Lower lobe of right lung (tissue), 2 donors: ENCODE data around the gene EVA1A. TPM values are rescaled to one million over a fixed set of nuclear protein-coding genes. Genes with fewer than 3 reads are reported as not detected.

Experiments
- ATAC-seq, 2 donors: fragments of 200-7000 bp; cut with Tn5 transposase; one replicate each; pipeline ENCODE4 v1.9.1; 2020 to 2022; ENCODE audit warnings: mild to moderate bottlenecking in 2 of 2, moderate library complexity in 2 of 2
- DNase-seq: peaks from one replicate; pipeline ENCODE4 v3.0.0-alpha.2; 2020
- H3K27ac ChIP-seq: fragments of 200-600 bp; one replicate; pipeline ENCODE4 v1.8.0; 2022
- H3K27me3 ChIP-seq: fragments of 200-600 bp; one replicate; pipeline ENCODE4 v1.8.0; 2022; ENCODE audit warnings: low read depth
- H3K36me3 ChIP-seq: fragments of 200-600 bp; one replicate; pipeline ENCODE4 v1.8.0; 2022; ENCODE audit warnings: mild to moderate bottlenecking
- H3K4me1 ChIP-seq: fragments of 200-600 bp; one replicate; pipeline ENCODE4 v1.8.0; 2022
- H3K4me3 ChIP-seq: fragments of 200-600 bp; one replicate; pipeline ENCODE4 v1.8.0; 2022; ENCODE audit warnings: mild to moderate bottlenecking
- H3K9me3 ChIP-seq: fragments of 200-600 bp; one replicate; pipeline ENCODE4 v1.8.0; 2022
- intact Hi-C: fragments of 100-400 bp; cut with DNase I; formaldehyde crosslinking; loops from one replicate; pipeline ENCODE4 v1.11.0; 2022
- total RNA-seq: library from RNA; stranded (reverse); fragmentation: NEBNext Ultra II Directional; extraction: Animal tissue kit (Norgen Biotek cat#: 25700); gene quantifications from one replicate; pipeline ENCODE4 v1.2.1, GENCODE V29; 2021
- TF ChIP-seq, protein P1 (sequence below): fragments of 200-600 bp; IDR thresholded peaks from one replicate; pipeline ENCODE4 v1.8.0; 2022; ENCODE audit warnings: antibody characterized with exemption, mild to moderate bottlenecking
- donor health status: DM: no; HTN: yes; CAD: no; lungs with severe emphysema.

EVA1A gene
- total RNA-seq, 1 donor from 2014 or later: 31.7 TPM

DNA sequence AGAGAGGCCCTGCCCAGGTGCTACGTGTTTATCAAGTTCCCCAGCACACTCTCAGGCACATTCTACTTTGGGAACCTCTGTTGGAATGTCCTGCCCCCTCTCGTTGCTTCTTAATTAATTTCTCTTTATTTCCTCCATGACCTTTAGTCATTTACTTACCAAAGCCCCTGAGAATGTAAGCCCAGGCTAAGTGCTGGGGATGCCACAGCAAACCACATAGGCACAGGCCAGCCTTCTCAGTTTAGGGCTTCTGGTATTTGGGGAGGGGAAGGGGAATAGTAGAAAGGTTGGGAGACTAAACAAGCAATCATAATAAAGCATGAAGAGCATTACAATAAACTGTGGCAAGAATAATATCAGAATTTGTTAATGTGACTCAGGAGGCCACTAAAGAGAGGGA, 85.7 kb downstream of the EVA1A start:
- H3K36me3 ChIP-seq: no peaks in the 10 kb centered on the region
- ATAC-seq (no peak), DNase-seq (no peak)
- no peaks in the 10 kb centered on the region for H3K27me3 ChIP-seq
- intact Hi-C loops: no loop called here
- no peaks in the 10 kb centered on the region for H3K9me3 ChIP-seq
- TF ChIP-seq, protein P1, sequence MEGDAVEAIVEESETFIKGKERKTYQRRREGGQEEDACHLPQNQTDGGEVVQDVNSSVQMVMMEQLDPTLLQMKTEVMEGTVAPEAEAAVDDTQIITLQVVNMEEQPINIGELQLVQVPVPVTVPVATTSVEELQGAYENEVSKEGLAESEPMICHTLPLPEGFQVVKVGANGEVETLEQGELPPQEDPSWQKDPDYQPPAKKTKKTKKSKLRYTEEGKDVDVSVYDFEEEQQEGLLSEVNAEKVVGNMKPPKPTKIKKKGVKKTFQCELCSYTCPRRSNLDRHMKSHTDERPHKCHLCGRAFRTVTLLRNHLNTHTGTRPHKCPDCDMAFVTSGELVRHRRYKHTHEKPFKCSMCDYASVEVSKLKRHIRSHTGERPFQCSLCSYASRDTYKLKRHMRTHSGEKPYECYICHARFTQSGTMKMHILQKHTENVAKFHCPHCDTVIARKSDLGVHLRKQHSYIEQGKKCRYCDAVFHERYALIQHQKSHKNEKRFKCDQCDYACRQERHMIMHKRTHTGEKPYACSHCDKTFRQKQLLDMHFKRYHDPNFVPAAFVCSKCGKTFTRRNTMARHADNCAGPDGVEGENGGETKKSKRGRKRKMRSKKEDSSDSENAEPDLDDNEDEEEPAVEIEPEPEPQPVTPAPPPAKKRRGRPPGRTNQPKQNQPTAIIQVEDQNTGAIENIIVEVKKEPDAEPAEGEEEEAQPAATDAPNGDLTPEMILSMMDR: no peak
- no peaks in the 10 kb centered on the region for H3K4me1 ChIP-seq
- H3K27ac ChIP-seq: no peak overlapping the region
- no peak overlapping the region for H3K4me3 ChIP-seq

DNA sequence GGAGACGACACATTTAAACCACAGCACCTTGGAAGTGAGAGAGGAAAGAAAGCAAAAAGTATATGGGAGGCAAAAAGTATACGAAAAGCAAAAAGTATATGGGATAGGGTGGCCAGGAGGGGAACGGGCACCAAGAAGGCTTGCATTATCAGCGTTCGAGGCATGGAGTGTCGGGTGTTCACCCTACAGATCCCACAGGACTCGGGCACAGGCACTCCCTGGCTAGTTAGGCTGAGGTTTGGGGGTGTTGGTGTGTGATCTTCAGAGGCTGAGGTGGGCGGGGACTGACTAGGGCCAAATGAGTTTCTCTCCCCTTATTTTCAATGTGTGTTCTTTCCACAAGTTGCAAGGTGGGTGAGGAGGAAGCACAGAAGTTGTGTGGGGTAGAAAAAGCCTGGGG, 86.6 kb downstream of the EVA1A start:
- ATAC-seq (no peak), DNase-seq (no peak)
- intact Hi-C loops: no loop called here
- H3K4me1 ChIP-seq: no peaks in the 10 kb centered on the region
- no peaks in the 10 kb centered on the region for H3K27me3 ChIP-seq
- no peak overlapping the region for H3K27ac ChIP-seq
- TF ChIP-seq, protein P1: no peak
- no peaks in the 10 kb centered on the region for H3K9me3 ChIP-seq
- no peaks in the 10 kb centered on the region for H3K36me3 ChIP-seq
- no peak overlapping the region for H3K4me3 ChIP-seq

DNA sequence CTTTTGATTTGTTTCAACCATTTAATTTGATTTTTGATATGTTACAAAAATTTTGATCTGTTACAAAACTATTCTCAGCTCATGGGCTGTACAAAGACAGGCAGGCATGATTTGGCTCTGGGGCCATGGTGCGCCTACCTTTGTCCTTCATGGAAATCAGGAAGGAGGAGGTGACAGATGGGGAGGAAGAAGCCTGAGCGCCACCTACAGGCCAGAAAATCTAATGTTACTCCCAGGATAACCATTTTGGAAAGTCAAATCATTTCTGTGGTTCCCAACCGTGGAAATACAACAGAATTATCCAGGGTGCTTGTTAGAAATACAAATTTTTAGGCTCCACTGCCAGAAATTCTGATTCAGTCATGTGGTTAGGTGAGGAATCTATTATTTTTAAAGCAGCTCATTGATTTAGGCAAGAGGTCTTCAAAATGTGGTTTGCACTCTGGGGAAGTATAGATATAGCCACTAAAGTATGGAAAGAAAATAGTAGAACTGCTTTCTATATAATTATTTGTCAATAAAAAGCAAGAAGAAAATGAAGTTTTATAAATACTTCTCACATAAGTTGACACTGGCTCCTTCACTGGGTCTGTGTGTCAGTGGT, 93.9 kb downstream of the EVA1A start:
- peak in 1 of 2 donors; percentile 70 for ATAC-seq

DNA sequence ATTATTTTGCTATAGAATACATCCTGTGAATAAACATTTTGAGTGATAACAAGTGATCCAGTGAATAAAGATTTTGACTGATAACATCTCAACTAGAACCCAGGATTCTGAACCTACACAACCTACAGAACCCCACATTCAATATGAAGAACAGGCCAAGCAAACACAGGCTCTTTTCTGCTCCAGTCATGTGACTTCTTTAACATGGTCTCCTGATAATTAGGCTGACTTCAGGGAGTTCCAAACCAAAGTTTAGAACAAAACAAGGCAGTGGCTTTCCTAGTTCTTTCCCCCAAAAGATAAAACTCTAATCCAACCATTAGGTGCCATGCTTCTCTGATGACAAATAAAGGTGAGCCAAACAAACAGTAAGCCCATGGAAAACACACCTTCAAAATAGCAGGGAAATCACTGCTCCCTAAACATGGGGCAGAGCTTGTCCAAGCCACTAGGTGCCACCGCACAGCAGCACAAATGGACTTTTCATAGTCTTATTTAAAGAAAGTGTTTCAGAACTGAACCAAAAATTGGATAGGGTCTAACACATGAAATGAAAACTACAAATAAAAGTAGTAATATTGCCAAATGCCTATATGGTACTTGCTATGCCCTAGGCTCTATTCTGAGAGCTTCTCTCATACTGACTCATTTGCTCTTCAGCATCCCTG, 95.3 kb downstream of the EVA1A start:
- H3K27ac ChIP-seq: no peak overlapping the region
- H3K4me3 ChIP-seq: no peak overlapping the region
- DNase-seq: no peak
- H3K36me3 ChIP-seq: no peaks in the 10 kb centered on the region
- no peaks in the 10 kb centered on the region for H3K4me1 ChIP-seq
- peak in 1 of 2 donors; percentile 73 for ATAC-seq
- intact Hi-C loops: no loop called here
- TF ChIP-seq, protein P1: peak; percentile 24
- H3K27me3 ChIP-seq: no peaks in the 10 kb centered on the region
- H3K9me3 ChIP-seq: no peaks in the 10 kb centered on the region

More for the DNA sequence above, 93.9 kb downstream of the EVA1A start:
- TF ChIP-seq, protein P1: peak; percentile 40
- H3K4me1 ChIP-seq: no peaks in the 10 kb centered on the region
- intact Hi-C loops: no loop called here
- no peak overlapping the region for H3K4me3 ChIP-seq
- no peaks in the 10 kb centered on the region for H3K9me3 ChIP-seq
- H3K27ac ChIP-seq: no peak overlapping the region
- no peaks in the 10 kb centered on the region for H3K27me3 ChIP-seq
- DNase-seq: peak; percentile 43
- H3K36me3 ChIP-seq: no peaks in the 10 kb centered on the region

DNA sequence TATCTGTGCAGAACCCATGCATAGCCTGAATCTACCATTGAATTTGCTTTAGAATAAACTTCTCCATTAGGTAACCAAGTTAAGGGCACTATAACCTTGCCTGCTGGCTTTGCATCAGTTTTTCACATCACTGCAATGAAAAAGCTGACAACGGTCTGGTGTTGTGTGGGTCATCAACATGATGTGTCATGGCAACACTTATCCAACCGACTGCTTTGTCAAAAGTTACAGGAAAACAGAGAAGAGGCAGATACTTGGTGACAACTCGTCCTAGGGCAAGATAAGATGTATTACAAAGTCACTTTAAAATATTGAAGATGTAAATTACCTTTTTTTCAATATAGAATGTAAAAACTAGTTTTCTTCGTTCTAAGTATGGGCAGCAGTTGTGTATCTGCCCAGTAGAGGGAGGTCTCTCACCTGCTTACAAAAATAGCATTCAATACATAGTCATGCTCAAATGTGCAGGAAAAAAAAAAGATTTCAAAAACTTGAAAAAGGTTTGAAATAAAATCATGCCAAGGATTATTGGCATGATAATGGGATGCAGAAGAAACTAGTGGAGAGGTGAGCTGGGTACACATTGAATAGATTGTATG, 96.3 kb downstream of the EVA1A start:
- Histone ChIP-seq H3K9me3 (no peaks in the 10 kb centered on the region), H3K36me3 (no peaks in the 10 kb centered on the region), H3K27me3 (no peaks in the 10 kb centered on the region), H3K4me3 (no peak overlapping the region), H3K27ac (no peak overlapping the region), H3K4me1 (no peaks in the 10 kb centered on the region)
- intact Hi-C loops: no loop called here
- TF ChIP-seq, protein P1: peak; percentile 55
- ATAC-seq: peak; percentile 51 to 80
- no peak for DNase-seq
